HEK293T (cell line): ENCODE results near the gene PDE3B.

Experiments
- BHLHE40 ChIP-seq: fragments of 450-650 bp; IDR thresholded peaks from 2 replicates; pipeline ENCODE4 v1.6.1; 2016; ENCODE audit warnings: mild to moderate bottlenecking, moderate library complexity, borderline replicate concordance
- CTBP1 ChIP-seq: fragments of 450-650 bp; IDR thresholded peaks from 2 replicates; pipeline ENCODE4 v1.6.1; 2016; ENCODE audit warnings: borderline replicate concordance
- ELF4 ChIP-seq: fragments of 450-650 bp; IDR thresholded peaks from 2 replicates; pipeline ENCODE4 v1.6.1; 2017; ENCODE audit warnings: antibody characterized with exemption
- FOXA1 ChIP-seq: fragments of 450-650 bp; IDR thresholded peaks from 2 replicates; pipeline ENCODE4 v1.6.1; 2016; ENCODE audit warnings: mild to moderate bottlenecking
- FOXM1 ChIP-seq: fragments of 450-650 bp; IDR thresholded peaks from 2 replicates; pipeline ENCODE4 v1.6.1; 2017; ENCODE audit warnings: mild to moderate bottlenecking, borderline replicate concordance
- LEF1 ChIP-seq: fragments of 450-650 bp; IDR thresholded peaks from 2 replicates; pipeline ENCODE4 v1.6.1; 2017; ENCODE audit warnings: mild to moderate bottlenecking, borderline replicate concordance
- NFRKB ChIP-seq: fragments of 450-650 bp; IDR thresholded peaks from 2 replicates; pipeline ENCODE4 v1.6.1; 2016; ENCODE audit warnings: mild to moderate bottlenecking, moderate library complexity
- PKNOX1 ChIP-seq: fragments of 450-650 bp; IDR thresholded peaks from 2 replicates; pipeline ENCODE4 v1.6.1; 2016
- SP1 ChIP-seq: fragments of 450-650 bp; IDR thresholded peaks from 2 replicates; pipeline ENCODE4 v1.6.1; 2017
- SUZ12 ChIP-seq: fragments of 450-650 bp; IDR thresholded peaks from 2 replicates; pipeline ENCODE4 v1.6.1; 2016; ENCODE audit warnings: mild to moderate bottlenecking
- TARDBP ChIP-seq: fragments of 450-650 bp; IDR thresholded peaks from 2 replicates; pipeline ENCODE4 v1.6.1; 2016
- ZNF384 ChIP-seq: fragments of 450-650 bp; IDR thresholded peaks from 2 replicates; pipeline ENCODE4 v1.6.1; 2016

GRCh38 chr11:14676068-14676467 lies 32.5 kb downstream of the PDE3B start:
- no peak for TF ChIP-seq PKNOX1
- no peak for TF ChIP-seq SUZ12
- no peak for TF ChIP-seq SP1
- TF ChIP-seq FOXM1, result no peak
- no peak for TF ChIP-seq FOXA1
- TF ChIP-seq NFRKB, result no peak
- no peak for TF ChIP-seq TARDBP
- no peak for TF ChIP-seq LEF1
- TF ChIP-seq BHLHE40, result no peak
- no peak for TF ChIP-seq ELF4
- TF ChIP-seq CTBP1, result no peak
- TF ChIP-seq ZNF384, result no peak
